H9 (cell line): ENCODE data around the gene ADORA3. TPM values are rescaled to one million over a fixed set of nuclear protein-coding genes. Genes with fewer than 3 reads are reported as not detected.

Experiments
- DNase-seq: peaks from one replicate; pipeline ENCODE4 v3.0.0-alpha.2; 2017
- H2AFZ ChIP-seq: one replicate; pipeline ENCODE4 v1.6.1; 2013; ENCODE audit warnings: mild to moderate bottlenecking, low read length, control low read depth, moderate library complexity
- H2AK5ac ChIP-seq: 2 replicates; pipeline ENCODE4 v1.6.1; 2013; ENCODE audit warnings: low read length, control low read depth, mixed read lengths; ENCODE audit not compliant: insufficient read length
- H2BK120ac ChIP-seq: one replicate; pipeline ENCODE4 v1.6.1; 2013; ENCODE audit warnings: low read depth, mild to moderate bottlenecking, low read length, control low read depth, inconsistent platforms; ENCODE audit not compliant: poor library complexity, severe bottlenecking
- H2BK12ac ChIP-seq: 2 replicates; pipeline ENCODE4 v1.6.1; 2013; ENCODE audit warnings: low read length, control low read depth, mixed read lengths, low read depth; ENCODE audit not compliant: insufficient read length
- H2BK15ac ChIP-seq: 2 replicates; pipeline ENCODE4 v1.6.1; 2013; ENCODE audit warnings: low read depth, low read length, control low read depth
- H2BK20ac ChIP-seq: one replicate; pipeline ENCODE4 v1.6.1; 2013; ENCODE audit warnings: low read depth, mild to moderate bottlenecking, low read length, control low read depth, inconsistent platforms; ENCODE audit not compliant: poor library complexity, severe bottlenecking
- H2BK5ac ChIP-seq: 2 replicates; pipeline ENCODE4 v1.6.1; 2013; ENCODE audit warnings: low read length, control low read depth, mixed read lengths; ENCODE audit not compliant: insufficient read length
- H3K14ac ChIP-seq: 2 replicates; pipeline ENCODE4 v1.6.1; 2013; ENCODE audit warnings: low read length, control low read depth; ENCODE audit not compliant: insufficient read depth
- H3K18ac ChIP-seq: 2 replicates; pipeline ENCODE4 v1.6.1; 2013; ENCODE audit warnings: low read depth, mild to moderate bottlenecking, mixed read lengths, low read length, control low read depth; ENCODE audit not compliant: insufficient read length
- H3K23ac ChIP-seq: 2 replicates; pipeline ENCODE4 v1.6.1; 2013; ENCODE audit warnings: low read length, control low read depth, mixed read lengths, low read depth; ENCODE audit not compliant: insufficient read length
- H3K23me2 ChIP-seq: 2 replicates; pipeline ENCODE4 v1.6.1; 2013; ENCODE audit warnings: low read depth, mild to moderate bottlenecking, mixed read lengths, low read length, control low read depth; ENCODE audit not compliant: insufficient read length, poor library complexity, severe bottlenecking
- H3K27ac ChIP-seq: 2 replicates; pipeline ENCODE4 v1.5.1; 2013; ENCODE audit warnings: low read length, control low read depth, mixed read lengths, low read depth; ENCODE audit not compliant: insufficient read length
- H3K27me3 ChIP-seq: 2 replicates; pipeline ENCODE4 v1.6.1; 2013; ENCODE audit warnings: low read length, control low read depth, inconsistent platforms; ENCODE audit not compliant: insufficient read depth
- H3K4ac ChIP-seq: 2 replicates; pipeline ENCODE4 v1.6.1; 2013; ENCODE audit warnings: low read depth, mild to moderate bottlenecking, control low read depth, inconsistent platforms, low read length, moderate library complexity
- H3K4me1 ChIP-seq: 2 replicates; pipeline ENCODE4 v1.6.1; 2013; ENCODE audit warnings: low read length, control low read depth, inconsistent platforms; ENCODE audit not compliant: insufficient read depth
- H3K4me2 ChIP-seq: 2 replicates; pipeline ENCODE4 v1.6.1; 2013; ENCODE audit warnings: low read length, control low read depth, mixed read lengths; ENCODE audit not compliant: insufficient read length, insufficient read depth
- H3K56ac ChIP-seq: 2 replicates; pipeline ENCODE4 v1.6.1; 2013; ENCODE audit warnings: low read depth, mild to moderate bottlenecking, mixed read lengths, low read length, control low read depth; ENCODE audit not compliant: insufficient read length
- H3K79me1 ChIP-seq: 2 replicates; pipeline ENCODE4 v1.6.1; 2013; ENCODE audit warnings: low read depth, mild to moderate bottlenecking, moderate library complexity, low read length, control low read depth, inconsistent platforms; ENCODE audit not compliant: insufficient read depth, poor library complexity, severe bottlenecking
- H3K79me2 ChIP-seq: 2 replicates; pipeline ENCODE4 v1.6.1; 2013; ENCODE audit warnings: low read length, control low read depth, inconsistent platforms; ENCODE audit not compliant: insufficient read depth
- H3K9ac ChIP-seq: 2 replicates; pipeline ENCODE4 v1.6.1; 2013; ENCODE audit warnings: low read length, control low read depth, mixed read lengths; ENCODE audit not compliant: insufficient read length; ENCODE audit errors: extremely low read depth
- H3K9me3 ChIP-seq: one replicate; pipeline ENCODE4 v1.6.1; 2013; ENCODE audit warnings: low read depth, low read length, inconsistent platforms; ENCODE audit not compliant: control insufficient read depth
- H3T11ph ChIP-seq: one replicate; pipeline ENCODE4 v1.6.1; 2013; ENCODE audit warnings: mild to moderate bottlenecking, low read length, control low read depth, inconsistent platforms
- H4K20me1 ChIP-seq: one replicate; pipeline ENCODE4 v1.6.1; 2013; ENCODE audit not compliant: control insufficient read depth, insufficient read length, insufficient read depth
- H4K5ac ChIP-seq: 2 replicates; pipeline ENCODE4 v1.6.1; 2013; ENCODE audit warnings: low read depth, mild to moderate bottlenecking, mixed read lengths, low read length, control low read depth; ENCODE audit not compliant: insufficient read length
- H4K8ac ChIP-seq: replicated peaks from 2 replicates; pipeline ENCODE4 v1.6.1; 2013; ENCODE audit warnings: low read length, control low read depth, mixed read lengths, low read depth; ENCODE audit not compliant: insufficient read length
- H4K91ac ChIP-seq: 2 replicates; pipeline ENCODE4 v1.6.1; 2013; ENCODE audit warnings: low read depth, mild to moderate bottlenecking, moderate library complexity, mixed read lengths, low read length, control low read depth; ENCODE audit not compliant: insufficient read length
- H3K27ac Mint-ChIP-seq, 3 experiments: 2 replicates in 2 of 3; 3 replicates in 1 of 3; pipeline ENCODE4 v1.8.0; 2020 to 2021; ENCODE audit warnings: mixed read lengths in 3 of 3, mild to moderate bottlenecking in 1 of 3, moderate library complexity in 1 of 3
- H3K27me3 Mint-ChIP-seq: 2 replicates; pipeline ENCODE4 v1.8.0; 2021; ENCODE audit warnings: low read depth, mild to moderate bottlenecking, moderate library complexity, mixed read lengths
- H3K36me3 Mint-ChIP-seq, 3 experiments: 2 replicates in 2 of 3; 3 replicates in 1 of 3; pipeline ENCODE4 v1.8.0; 2020 to 2021; ENCODE audit warnings: low read depth in 3 of 3, mixed read lengths in 3 of 3; ENCODE audit not compliant: insufficient read depth in 1 of 3
- H3K4me1 Mint-ChIP-seq, 2 experiments: 2 replicates each; pipeline ENCODE4 v1.8.0; 2020; ENCODE audit warnings: mixed read lengths in 2 of 2
- H3K4me3 Mint-ChIP-seq, 2 experiments: 2 replicates in 1 of 2; 3 replicates in 1 of 2; pipeline ENCODE4 v1.8.0; 2020 to 2021; ENCODE audit warnings: mild to moderate bottlenecking in 2 of 2, mixed read lengths in 2 of 2, moderate library complexity in 1 of 2
- H3K9me3 Mint-ChIP-seq, 2 experiments: 2 replicates in 1 of 2; 3 replicates in 1 of 2; pipeline ENCODE4 v1.8.0; 2020; ENCODE audit warnings: mild to moderate bottlenecking in 2 of 2, mixed read lengths in 2 of 2, moderate library complexity in 1 of 2
- WGBS: extraction: QIAGEN DNeasy Blood & Tissue Kit; methylation state at CpG from one replicate; pipeline ENCODE4 v1.1.7; 2013; ENCODE audit warnings: missing lambda C conversion rate, low lambda C conversion rate, mixed read lengths; ENCODE audit not compliant: insufficient read length; ENCODE audit errors: extremely low coverage; 5-methylcytosine and 5-hydroxymethylcytosine counted together
- total RNA-seq: library from RNA; stranded (reverse); gene quantifications from 2 replicates; pipeline ENCODE4 v1.2.1, GENCODE V29; 2021
- TF ChIP-seq, protein P1 (sequence below): fragments of 200-600 bp; sonication (generic); conservative IDR thresholded peaks from 3 replicates; pipeline ENCODE4 v1.8.0; 2021; ENCODE audit warnings: antibody characterized with exemption, mild to moderate bottlenecking

ADORA3 gene
- total RNA-seq, 1 experiment from 2014 or later, result not detected

DNA sequence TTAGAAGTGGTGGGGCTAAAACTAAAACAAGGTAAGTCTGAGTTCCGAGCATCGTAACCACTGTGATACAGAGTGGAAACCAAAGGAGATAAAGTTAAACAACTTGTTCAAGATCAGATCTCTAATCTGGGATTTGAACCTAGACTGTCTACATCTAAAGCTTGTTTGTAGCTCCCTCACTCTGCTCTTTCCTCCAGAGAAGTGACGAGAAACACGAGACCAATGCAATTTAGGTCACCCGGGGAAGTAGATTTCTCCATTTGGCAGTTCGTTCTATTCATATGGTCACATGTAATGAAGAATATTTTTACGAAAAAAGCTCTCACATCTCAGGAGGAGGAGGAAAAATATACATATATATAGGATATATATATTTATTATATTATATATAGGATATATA lies 1.8 kb downstream of the ADORA3 start:
- H4K20me1 ChIP-seq, result no peaks in the 10 kb centered on the region
- 0 out of 7 replicates have a peak, but pooled peaks cover 0 to 1% (median 0%) of the 10 kb centered on the region in 3 experiments for H3K36me3 Mint-ChIP-seq
- TF ChIP-seq, protein P1, sequence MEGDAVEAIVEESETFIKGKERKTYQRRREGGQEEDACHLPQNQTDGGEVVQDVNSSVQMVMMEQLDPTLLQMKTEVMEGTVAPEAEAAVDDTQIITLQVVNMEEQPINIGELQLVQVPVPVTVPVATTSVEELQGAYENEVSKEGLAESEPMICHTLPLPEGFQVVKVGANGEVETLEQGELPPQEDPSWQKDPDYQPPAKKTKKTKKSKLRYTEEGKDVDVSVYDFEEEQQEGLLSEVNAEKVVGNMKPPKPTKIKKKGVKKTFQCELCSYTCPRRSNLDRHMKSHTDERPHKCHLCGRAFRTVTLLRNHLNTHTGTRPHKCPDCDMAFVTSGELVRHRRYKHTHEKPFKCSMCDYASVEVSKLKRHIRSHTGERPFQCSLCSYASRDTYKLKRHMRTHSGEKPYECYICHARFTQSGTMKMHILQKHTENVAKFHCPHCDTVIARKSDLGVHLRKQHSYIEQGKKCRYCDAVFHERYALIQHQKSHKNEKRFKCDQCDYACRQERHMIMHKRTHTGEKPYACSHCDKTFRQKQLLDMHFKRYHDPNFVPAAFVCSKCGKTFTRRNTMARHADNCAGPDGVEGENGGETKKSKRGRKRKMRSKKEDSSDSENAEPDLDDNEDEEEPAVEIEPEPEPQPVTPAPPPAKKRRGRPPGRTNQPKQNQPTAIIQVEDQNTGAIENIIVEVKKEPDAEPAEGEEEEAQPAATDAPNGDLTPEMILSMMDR, result no peak
- no peaks in the 10 kb centered on the region for H3K4me1 ChIP-seq
- H3K9me3 Mint-ChIP-seq, result no peaks in the 10 kb centered on the region
- no peak overlapping the region for H2BK5ac ChIP-seq
- H4K91ac ChIP-seq, result no peak overlapping the region
- H4K8ac ChIP-seq, result no peak overlapping the region
- WGBS, result no CpG with 5 or more reads among the region's 7 CpGs
- no peak overlapping the region for H4K5ac ChIP-seq
- no peak overlapping the region for H3K4me3 Mint-ChIP-seq
- no peaks in the 10 kb centered on the region for H3K23me2 ChIP-seq
- H3K79me2 ChIP-seq, result no peaks in the 10 kb centered on the region
- no peaks in the 10 kb centered on the region for H3K79me1 ChIP-seq
- no peak overlapping the region for H3K18ac ChIP-seq
- no peak overlapping the region for H2BK20ac ChIP-seq
- H3K27ac Mint-ChIP-seq, result no peak overlapping the region
- H3K9me3 ChIP-seq, result no peaks in the 10 kb centered on the region
- H3K27ac ChIP-seq, result no peak overlapping the region
- no peak overlapping the region for H3K4me2 ChIP-seq
- H2BK15ac ChIP-seq, result no peak overlapping the region
- H2AFZ ChIP-seq, result no peak overlapping the region
- no peaks in the 10 kb centered on the region for H3K27me3 ChIP-seq
- DNase-seq, result no peak
- H3K14ac ChIP-seq, result no peak overlapping the region
- no peak overlapping the region for H3T11ph ChIP-seq
- H3K27me3 Mint-ChIP-seq, result peaks cover 3% of the 10 kb centered on the region
- H3K4ac ChIP-seq, result no peak overlapping the region
- H3K23ac ChIP-seq, result no peak overlapping the region
- no peak overlapping the region for H2AK5ac ChIP-seq
- no peak overlapping the region for H3K9ac ChIP-seq
- H3K4me1 Mint-ChIP-seq, result no peaks in the 10 kb centered on the region
- H2BK120ac ChIP-seq, result no peak overlapping the region
- no peak overlapping the region for H2BK12ac ChIP-seq
- no peak overlapping the region for H3K56ac ChIP-seq
